Astrocyte of the spinal cord (primary cell): ENCODE measurements around the gene PDIA2.

Experiments used
- DNase-seq: peaks from one replicate; pipeline ENCODE4 v3.0.0; 2011; ENCODE audit warnings: low read depth, low spot score
- H3K4me3 ChIP-seq: 2 replicates; pipeline ENCODE4 v1.5.1; 2011; ENCODE audit warnings: low read depth, mild to moderate bottlenecking, low read length, moderate library complexity
- in situ Hi-C: cut with HindIII; loops from 2 replicates; pipeline ENCODE4 v1.10.0; 2017; ENCODE audit warnings: low sequenced_read_pairs
- TF ChIP-seq, protein P1 (sequence below): IDR thresholded peaks from 2 replicates; pipeline ENCODE4 v1.5.1; 2012; ENCODE audit warnings: low read depth, mild to moderate bottlenecking, low read length, inconsistent platforms

PDIA2 gene

DNA sequence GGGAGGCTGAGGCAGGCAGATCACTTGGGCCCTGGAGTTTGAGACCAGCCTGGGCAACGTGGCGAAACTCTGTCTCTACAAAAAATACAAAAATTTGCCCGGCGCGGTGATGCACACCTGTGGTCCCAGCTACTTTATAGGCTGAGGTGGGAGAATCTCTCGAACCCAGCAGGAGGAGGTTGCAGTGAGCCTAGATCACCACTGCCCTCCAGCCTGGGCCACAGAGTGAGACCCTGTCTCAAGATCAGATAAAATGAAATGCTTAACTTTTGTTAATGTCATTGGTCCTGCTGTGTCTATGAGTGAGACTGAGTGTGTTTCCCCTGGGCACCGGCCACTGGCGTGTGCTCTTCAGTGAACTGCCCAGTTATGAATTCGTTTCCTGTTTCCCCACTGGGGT is 37.9 kb upstream of the PDIA2 start:
- no peak for DNase-seq
- in situ Hi-C loops: no loop called here
- TF ChIP-seq, protein P1, sequence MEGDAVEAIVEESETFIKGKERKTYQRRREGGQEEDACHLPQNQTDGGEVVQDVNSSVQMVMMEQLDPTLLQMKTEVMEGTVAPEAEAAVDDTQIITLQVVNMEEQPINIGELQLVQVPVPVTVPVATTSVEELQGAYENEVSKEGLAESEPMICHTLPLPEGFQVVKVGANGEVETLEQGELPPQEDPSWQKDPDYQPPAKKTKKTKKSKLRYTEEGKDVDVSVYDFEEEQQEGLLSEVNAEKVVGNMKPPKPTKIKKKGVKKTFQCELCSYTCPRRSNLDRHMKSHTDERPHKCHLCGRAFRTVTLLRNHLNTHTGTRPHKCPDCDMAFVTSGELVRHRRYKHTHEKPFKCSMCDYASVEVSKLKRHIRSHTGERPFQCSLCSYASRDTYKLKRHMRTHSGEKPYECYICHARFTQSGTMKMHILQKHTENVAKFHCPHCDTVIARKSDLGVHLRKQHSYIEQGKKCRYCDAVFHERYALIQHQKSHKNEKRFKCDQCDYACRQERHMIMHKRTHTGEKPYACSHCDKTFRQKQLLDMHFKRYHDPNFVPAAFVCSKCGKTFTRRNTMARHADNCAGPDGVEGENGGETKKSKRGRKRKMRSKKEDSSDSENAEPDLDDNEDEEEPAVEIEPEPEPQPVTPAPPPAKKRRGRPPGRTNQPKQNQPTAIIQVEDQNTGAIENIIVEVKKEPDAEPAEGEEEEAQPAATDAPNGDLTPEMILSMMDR: no peak
- no peak overlapping the region for H3K4me3 ChIP-seq

DNA sequence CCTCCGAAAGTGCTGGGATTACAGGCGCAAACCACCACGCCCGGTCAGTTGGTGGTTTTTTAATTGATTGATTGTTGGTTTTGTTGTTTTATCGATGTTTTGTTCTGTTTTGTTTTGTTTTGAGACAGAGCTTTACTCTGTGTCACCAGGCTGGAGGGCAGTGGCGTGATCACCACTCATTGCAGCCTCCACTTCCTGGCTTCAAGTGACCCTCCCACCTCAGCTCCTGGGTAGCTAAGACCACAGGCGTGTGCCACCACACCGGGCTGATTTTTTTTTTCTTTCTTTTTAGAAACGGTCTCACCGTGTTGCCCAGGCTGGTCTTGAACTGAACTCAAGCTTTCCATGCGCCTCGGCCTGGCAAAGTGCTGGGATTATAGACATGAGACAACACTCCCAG is 35.9 kb upstream of the PDIA2 start:
- in situ Hi-C loops: no loop called here
- H3K4me3 ChIP-seq: no peak overlapping the region
- TF ChIP-seq, protein P1: no peak
- no peak for DNase-seq

DNA sequence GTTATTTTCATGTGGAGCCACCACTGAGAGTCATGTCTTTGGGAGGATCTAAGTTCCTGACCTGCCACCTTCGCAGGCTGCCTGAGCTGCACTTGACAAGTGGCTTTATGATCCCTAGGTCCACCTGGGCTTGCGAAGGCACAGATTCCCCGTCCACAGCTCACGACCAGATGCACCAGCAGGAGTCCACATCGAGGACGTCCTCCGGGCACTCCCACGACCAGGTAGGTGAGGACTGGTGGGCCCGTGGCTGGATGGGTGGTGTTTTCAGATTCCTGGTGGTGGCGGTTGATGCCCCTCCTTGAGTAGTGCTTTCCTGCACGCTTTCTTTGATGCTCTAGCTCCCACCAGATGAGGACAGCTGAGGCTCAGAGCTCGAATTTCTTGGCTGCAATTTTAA is 33.5 kb upstream of the PDIA2 start:
- in situ Hi-C loops: no loop called here
- no peak overlapping the region for H3K4me3 ChIP-seq
- TF ChIP-seq, protein P1: no peak
- DNase-seq: no peak

DNA sequence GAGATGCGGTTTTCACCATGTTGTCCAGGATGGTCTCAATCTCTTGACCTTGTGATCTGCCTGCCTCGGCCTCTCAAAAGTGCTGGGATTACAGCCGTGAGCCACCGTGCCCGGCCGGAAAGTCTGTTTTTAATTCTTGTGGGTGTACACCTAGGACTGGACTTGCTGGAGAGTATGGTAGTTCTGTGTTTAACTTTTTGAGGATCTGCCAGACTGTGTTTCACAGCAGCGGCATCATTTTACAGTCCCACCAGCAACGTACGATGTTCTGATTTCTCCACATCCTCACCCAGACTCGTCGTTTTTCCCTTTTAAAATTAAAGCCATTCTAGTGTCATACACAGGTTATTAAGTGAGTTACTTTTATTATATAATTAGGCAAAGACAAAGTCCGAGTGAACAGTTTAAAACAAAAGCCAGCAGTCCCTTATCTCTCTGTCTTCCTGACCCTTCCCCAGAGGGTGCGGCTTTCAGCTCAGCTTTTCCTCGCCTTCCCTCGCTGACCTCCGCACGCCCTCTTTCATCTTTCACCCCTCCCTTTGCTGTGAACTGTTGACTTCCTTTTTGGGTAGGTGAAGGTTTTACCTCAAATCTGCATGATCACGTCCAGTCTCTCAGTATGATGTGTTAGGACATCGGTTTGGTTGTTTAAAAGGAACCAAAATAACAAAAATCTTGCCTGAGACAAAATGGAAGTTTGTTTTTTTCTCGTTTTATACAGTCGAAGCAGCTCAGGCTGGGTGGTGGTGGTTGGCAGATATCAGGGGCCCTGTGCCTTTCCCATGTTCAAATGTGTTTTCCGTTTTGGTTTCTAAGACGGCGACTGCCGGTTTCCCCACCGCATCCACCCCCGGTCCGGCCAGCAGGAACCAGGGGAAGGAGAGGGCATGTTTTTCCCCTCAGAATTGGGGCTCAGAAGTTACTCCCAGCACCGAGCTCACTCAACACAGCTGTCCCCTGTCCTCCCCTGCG is 30.3 kb upstream of the PDIA2 start:
- in situ Hi-C loops: no loop called here
- DNase-seq: no peak
- TF ChIP-seq, protein P1: no peak
- no peak overlapping the region for H3K4me3 ChIP-seq

DNA sequence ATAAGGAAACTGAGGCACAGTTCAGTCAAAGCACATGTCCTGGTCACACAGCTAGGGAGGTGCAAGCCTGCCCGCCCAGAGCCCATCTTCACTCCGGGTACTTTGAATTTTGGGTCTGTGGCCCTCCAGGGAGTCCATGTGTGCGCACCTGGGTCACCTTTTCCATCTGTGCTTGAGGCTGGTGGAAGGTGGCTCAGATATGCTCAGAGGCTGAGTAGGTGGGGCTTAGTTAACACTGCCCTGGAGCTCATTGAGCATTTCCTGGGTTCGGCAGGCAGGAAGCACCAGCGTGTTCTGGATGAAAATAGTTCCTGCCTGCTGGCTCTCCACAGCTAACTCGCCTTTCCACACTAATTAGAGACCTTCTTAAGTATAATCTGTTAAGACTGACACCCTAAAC is 29.1 kb upstream of the PDIA2 start:
- TF ChIP-seq, protein P1: no peak
- no peak overlapping the region for H3K4me3 ChIP-seq
- DNase-seq: no peak
- in situ Hi-C loops: no loop called here

DNA sequence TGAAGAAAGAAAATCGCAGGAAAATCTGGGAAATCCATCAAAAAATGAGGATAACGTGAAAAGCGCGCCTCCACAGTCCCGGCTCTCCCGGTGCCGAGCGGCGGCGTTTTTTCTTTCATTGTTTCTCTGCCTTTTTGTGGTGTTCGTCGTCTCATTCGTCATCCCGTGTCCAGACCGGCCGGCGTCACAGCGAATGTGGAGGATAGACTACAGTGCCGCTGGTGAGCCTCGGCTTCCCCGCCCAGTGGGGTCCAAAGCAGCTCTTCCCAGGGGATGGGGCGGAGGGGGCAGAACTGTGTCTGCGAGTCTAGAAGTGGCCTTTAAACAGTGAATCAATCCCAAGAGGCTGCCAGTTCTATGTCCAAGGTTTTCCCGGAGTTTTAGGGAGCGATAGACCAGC is 28.5 kb upstream of the PDIA2 start:
- DNase-seq: no peak
- no peak overlapping the region for H3K4me3 ChIP-seq
- TF ChIP-seq, protein P1: no peak
- in situ Hi-C loops: no loop called here
